ENCODE results near the gene ITPRID2. TPM values are rescaled to one million over a fixed set of nuclear protein-coding genes. Genes with fewer than 3 reads are reported as not detected.

The ITPRID2 gene
- total and polyA plus RNA-seq, 2 of the 13 experiments (the other 11 are each of a cell fraction or from before 2014, with no cell fraction given) = 44.8 to 62.3 TPM

- TF ChIP-seq HNF4A (CRISPR knock-in tag; IDR thresholded peaks at IDR 0.05) = peak; percentile 78
- no peak for TF ChIP-seq NFE2L2 (IDR thresholded peaks at IDR 0.05; ENCODE audit: low read length)
- no peak for TF ChIP-seq MXD3 (CRISPR knock-in tag; IDR thresholded peaks at IDR 0.05)
- no peak for TF ChIP-seq SATB2 (CRISPR knock-in tag; IDR thresholded peaks at IDR 0.05)
- no peak for TF ChIP-seq ZNF207 (IDR thresholded peaks at IDR 0.05; ENCODE audit: borderline replicate concordance)
- no peak for TF ChIP-seq TMF1 (CRISPR knock-in tag; IDR thresholded peaks at IDR 0.05; ENCODE audit: low read depth)
- TF ChIP-seq PAXIP1 (CRISPR knock-in tag; conservative IDR thresholded peaks at IDR 0.05) = 0 out of 2 replicates have a peak, but pooled peaks have one; percentile 14
- TF ChIP-seq ZBTB40 (IDR thresholded peaks at IDR 0.05) = no peak
- TF ChIP-seq ZBTB40 (CRISPR knock-in tag; IDR thresholded peaks at IDR 0.05) = no peak
- no peak for TF ChIP-seq PBX3 (CRISPR knock-in tag; IDR thresholded peaks at IDR 0.05; ENCODE audit: borderline replicate concordance)
- TF ChIP-seq SAP130 (CRISPR knock-in tag; IDR thresholded peaks at IDR 0.05; ENCODE audit: low read depth) = peak; percentile 14; the same call in 1 of the 2 replicates
- no peak for TF ChIP-seq ZNF30 (CRISPR knock-in tag; IDR thresholded peaks at IDR 0.05)
Measured at GRCh38 chr2:181896286-181896685, 4.8 kb downstream of the ITPRID2 start (continued).
